Putamen (tissue), 1 donor: ENCODE measurements around the gene CACNA1I.
"Not testable (repeated sequence)": the region's sequence is repeated elsewhere in the genome, so short reads cannot be mapped to it uniquely, and the experiment has no call there.

Experiments used
- DNase-seq: peaks from one replicate; pipeline ENCODE4 v3.0.0-alpha.2; 2016; ENCODE audit warnings: low spot score

Gene CACNA1I

GRCh38 chr22:39719559-39720450, 149.3 kb downstream of the CACNA1I start:
- DNase-seq, result no peak

GRCh38 chr22:39721206-39722031, 150.9 kb downstream of the CACNA1I start:
- DNase-seq, result no peak

GRCh38 chr22:39722032-39722325, 151.4 kb downstream of the CACNA1I start:
- DNase-seq, result no peak

GRCh38 chr22:39722501-39722900, 151.9 kb downstream of the CACNA1I start:
- no peak for DNase-seq

- no peak for DNase-seq
Measured at GRCh38 chr22:39723463-39723862, 152.9 kb downstream of the CACNA1I start.

GRCh38 chr22:39723899-39724351, 153.4 kb downstream of the CACNA1I start:
- no peak for DNase-seq

DNA sequence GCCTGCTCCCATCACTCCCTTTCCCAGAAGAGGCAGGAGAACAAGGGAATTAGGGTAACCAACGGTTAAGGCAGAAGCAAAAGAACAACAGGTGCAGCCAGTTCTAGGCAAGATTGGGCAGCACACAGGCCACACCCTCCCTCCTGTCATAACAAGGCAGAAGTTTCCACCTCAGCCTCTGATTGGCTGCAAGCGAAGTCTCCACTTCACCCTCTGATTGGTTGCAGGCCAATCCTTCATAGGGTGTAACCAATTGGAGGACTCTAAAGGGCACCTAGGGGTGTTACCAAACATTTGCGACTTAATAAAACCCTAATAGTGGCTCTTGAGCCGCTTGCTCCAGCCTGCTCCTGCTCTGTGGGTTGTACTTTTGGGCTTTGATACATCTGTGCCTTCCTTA, 153.8 kb downstream of the CACNA1I start:
- no peak for DNase-seq

GRCh38 chr22:39724857-39725256, 154.3 kb downstream of the CACNA1I start:
- no peak for DNase-seq

GRCh38 chr22:39725351-39726035, 154.9 kb downstream of the CACNA1I start:
- DNase-seq, result peak; percentile 15

DNA sequence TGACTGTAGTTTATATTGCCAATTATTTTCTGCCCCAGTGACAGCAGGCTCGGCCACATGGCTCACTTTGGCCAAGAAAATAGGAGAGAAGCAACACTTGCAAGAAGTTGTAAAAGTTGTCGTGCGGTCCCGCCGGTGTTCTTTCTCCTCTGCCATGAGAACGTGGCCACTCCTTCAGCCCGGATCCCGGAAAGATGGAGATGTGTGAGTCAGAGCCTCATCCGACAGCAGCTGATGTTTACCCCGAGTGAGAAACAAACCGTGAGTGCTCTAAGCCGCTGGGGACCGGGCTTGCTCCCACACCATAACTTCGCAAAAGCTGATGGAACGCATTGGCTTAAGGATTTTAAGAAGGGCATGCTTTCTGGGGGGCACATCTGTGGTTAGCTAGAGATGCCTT, 157.0 kb downstream of the CACNA1I start:
- DNase-seq, result no peak

DNA sequence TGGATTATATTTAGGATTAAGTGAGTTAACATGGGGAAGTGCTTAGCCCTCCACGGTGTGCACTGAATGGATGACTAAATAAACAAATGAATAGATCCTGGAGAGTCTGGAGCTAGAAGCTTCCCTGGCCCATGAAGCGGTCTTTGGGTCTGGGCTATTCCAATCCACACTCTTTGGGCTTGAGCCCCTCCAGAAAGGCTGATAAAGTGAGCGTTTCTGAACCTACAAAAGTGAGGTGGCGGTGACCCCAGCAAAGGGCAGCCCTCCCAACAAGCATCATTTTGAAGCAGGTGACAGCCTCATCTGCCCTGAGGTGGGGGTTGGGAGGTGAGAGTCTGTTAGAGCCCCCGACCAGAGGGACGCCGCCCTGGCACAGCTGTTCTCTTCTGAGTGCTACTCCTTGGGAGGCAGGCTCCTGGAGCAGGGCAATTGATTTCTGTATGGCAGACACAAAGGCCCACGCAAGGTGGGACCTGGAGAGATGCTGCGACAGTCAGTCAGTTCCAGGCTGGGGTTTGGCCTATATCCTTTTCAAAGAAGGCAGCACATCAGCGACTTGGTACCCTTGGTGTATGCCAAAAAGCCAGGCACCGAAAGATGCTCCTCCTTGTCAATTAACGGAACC, 157.8 kb downstream of the CACNA1I start:
- DNase-seq, result no peak

DNA sequence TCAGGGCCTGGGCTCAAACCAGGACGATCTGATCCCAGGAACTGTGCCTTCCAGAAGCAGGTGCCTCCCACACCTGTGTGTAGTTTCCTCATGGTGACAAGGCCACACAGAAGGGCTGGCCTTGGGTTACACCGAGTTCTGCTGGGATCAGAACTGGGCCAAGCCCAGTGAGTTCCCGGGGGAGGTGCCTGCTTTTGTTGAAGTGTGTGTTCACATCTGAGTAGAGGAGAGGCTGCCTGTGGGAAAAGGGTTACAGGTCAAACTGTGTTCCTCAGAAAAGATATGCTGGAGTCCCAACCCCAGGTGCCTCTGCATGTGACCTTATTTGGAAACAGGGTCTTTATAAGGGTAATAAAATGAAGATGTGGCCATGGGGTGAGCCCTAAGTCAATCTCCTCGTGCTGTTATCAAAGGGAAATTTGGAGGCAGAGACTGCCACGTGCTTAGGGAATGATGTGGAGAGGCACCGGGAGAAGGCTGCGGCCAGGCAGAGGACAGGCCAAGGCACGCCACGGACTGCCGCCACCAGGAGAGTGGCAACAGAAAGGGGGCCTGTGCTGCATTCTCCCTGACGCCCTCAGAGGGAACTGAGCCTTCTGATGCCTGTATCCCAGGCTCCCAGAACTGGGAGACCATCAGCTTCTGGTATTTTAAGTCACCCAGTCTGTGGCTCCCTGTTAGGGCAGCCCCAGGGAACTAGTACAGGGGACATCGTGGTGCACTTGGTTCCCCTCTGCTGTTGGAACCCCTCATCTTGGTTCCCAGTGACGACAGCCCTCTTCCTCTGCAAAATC, 158.8 kb downstream of the CACNA1I start:
- no peak for DNase-seq

DNA sequence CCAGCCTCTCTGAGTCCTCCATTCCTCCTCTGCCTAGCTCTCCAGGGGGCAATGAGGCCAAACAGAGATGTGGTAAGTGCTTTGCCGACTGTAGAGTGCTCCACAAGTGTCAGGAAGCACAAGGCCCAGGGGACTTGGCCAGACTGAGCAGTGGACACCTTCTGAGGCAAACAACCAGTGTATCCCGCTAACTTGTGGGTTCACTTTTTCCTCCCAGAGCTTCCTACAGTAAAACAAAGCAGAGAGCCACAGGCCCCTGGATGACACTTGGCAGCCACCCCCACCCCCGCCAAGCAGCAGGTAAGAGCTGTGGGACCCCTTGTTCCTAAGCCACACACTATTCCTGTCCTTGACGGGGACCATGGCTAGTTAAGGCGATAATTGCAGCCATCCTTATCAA, 160.9 kb downstream of the CACNA1I start:
- no peak for DNase-seq

DNA sequence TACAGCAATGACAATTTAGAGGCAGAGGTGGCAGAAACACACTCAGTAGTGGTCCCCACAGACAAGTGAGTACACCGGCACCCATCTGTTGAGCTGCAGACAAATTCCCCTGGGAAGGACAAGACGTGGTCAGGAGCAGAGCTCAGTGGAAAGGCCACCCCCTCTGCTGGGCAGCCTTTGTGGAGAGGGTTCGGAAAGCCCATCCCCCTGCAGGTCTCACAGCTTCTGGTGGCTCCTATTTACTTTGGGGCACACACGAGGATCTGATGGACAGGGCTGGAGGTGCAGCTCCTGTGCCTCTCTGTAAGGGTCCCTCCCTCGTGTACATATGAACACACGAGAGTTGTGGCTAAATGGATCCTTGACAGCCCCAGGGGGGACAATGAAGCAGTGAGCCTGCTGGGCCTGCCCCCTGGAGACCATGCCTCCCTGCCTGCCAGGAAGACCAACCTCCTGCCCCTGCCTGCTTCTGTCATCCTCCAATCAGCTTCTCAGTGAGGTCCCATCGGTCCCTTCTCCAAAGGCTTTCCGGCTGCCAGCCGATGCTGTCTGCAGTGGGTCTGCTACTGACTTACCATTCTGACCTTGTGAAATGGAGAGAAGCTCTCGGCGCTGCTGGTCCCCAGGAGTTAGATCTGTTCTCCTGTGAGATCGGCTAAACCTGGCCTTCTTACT, 161.5 kb downstream of the CACNA1I start:
- DNase-seq, result no peak

DNA sequence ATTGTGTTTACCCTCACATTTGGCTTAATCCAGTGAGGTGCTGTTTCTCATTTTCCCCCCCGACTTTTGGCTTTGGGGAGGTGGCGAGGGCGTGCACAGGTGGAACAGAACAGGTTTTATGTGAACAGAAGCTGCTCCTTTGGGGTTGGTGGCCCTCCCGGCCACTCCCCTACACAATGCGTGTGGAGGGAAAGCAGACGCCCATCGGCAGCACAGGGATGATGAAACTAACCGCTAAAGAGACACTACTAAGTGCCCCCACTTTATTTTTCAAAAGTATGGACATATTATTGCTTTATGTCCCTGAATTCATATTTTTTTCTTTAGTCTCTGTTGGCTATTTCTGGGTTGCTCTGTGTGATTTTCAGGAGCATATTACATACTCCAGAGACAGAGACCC, 162.1 kb downstream of the CACNA1I start:
- DNase-seq, result no peak

GRCh38 chr22:39733191-39733590, 162.6 kb downstream of the CACNA1I start:
- DNase-seq, result no peak

GRCh38 chr22:39734046-39734445, 163.5 kb downstream of the CACNA1I start:
- DNase-seq, result not testable (repeated sequence)

GRCh38 chr22:39734866-39735265, 164.3 kb downstream of the CACNA1I start:
- no peak for DNase-seq

- DNase-seq, result no peak
Measured at GRCh38 chr22:39735776-39736175, 165.2 kb downstream of the CACNA1I start.

DNA sequence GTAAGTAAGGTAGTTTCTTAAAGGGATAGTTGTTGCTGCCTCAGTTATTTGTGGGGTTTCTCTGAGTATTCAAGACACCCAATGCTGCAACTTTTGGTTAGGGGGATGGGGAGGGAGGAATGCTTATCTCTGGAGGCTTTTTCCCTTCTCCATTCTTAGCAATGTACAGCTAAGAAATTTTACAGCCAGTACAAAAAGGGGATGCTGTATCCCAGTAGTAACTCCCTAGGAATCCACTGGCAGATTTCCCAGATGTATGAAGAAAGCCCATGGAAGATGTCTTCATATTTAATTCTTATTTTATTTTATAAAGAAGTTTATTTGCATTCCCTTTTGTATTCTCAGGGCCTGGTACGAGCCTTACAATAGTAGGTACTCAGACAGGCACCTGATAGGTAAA, 168.2 kb downstream of the CACNA1I start:
- no peak for DNase-seq
